HG03064 (cell line): ENCODE measurements around the gene DCLK1.

ENCODE experiments used
- ATAC-seq: cut with Tn5 transposase; IDR thresholded peaks from one replicate; pipeline ENCODE4 v1.9.1; 2021; ENCODE audit warnings: low read depth; ENCODE audit not compliant: unreplicated experiment

Gene DCLK1

DNA sequence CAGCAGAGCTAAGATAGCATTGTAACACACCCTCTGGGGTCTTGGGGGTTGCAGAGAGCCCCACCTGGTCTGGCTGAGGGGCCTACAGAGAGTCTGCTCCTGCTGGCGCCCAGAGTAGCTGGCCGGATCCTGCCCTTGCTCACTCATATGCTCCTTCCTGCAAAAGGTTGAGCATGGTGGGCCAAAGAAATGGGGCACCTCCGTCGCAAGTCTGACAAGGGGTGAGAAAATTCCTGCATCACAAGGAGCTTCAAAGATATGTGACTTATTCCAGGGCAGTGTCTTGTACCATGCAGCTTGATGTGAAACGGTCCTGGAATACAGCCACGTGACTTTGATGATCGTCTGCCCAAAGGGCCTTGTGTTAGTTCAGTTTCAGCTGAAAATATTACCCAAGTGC, 218.3 kb downstream of the DCLK1 start:
- no peak for ATAC-seq

DNA sequence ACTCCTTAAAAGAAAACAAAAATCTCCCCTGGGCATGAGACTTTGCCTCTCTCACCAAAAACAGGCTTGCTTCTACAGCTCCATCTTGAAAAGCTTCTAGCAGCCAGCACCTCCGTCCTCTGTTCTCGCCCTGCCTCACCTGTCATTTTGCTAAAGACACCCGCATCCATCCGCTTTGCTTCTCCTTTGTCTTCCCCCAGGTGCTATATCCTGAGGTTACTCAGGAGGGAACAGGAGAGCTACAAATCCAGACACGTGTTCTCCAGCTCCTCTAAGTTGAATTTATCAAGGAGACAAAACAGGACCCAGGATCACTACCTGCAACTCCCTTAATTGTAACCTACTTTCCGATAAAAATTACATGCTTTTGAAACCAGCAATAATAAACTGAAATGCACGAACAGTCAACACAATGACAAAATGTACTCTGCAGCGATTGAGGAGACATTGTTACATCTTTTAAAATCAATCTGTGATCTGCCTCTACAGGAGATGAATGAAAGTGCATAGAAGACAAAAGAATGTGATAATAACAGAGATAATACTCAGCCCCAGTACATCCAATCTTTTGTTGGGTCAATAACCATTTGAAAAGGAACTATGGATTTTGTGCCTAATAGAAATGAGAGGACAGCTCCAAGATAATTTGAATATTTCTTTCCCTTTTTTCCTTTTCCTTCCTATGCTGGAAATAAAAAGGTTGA, 221.2 kb downstream of the DCLK1 start:
- ATAC-seq: no peak

DNA sequence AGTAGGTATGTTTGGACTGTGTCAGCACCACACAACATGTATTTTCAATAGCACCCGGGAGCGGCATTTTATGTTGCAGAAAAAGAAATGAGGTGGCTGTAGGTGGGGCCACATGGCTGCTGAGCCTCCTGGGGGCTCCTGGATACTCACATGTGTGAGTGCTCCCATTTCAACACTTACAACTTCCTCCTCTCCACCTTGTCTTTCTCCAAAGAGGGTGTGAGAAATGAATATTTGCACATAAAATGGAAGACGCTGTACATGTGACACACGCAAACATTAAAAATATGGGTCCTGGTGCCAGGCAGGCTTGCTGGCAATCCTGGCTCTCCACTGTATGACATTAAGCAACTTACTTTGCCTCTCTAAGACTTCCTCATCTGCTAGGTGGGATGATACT, 222.1 kb downstream of the DCLK1 start:
- no peak for ATAC-seq

DNA sequence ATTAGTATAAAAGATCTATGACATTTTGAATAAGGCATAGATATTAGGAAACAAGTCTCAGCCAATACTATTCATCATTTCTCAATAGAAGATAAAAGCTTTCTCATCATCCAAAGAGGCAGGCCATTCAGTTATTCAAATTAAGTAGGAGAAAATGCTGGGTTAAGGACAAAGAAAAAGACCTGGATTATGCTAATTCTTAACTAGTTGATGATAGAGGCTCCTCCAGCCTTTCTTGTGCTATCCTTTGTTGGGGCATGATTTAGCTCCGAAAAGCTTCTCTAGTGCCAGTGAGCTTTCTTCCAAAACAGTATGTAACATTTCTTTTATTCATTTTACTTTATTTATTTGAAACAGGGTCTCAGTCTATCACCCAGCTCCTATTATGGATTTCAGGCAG, 223.0 kb downstream of the DCLK1 start:
- ATAC-seq: no peak

DNA sequence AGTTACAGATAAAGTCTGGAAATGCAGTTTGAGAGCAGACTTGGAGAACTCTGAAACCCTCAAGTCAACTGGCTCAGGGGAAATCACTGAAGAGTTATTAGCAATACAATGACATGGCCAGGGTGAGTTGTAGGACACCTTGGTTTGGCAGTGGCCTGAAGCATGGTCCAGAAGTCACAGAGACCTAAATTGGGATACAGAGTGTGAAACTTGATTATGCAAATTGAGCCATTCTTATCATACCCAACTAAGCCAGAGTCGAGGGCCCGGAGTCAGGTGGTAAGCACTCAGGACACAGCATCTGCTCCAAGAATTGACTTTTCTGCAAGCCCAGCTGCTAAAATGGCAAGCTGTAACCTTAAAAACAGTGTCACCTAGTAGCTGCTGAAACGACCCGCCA, 224.5 kb downstream of the DCLK1 start:
- no peak for ATAC-seq

DNA sequence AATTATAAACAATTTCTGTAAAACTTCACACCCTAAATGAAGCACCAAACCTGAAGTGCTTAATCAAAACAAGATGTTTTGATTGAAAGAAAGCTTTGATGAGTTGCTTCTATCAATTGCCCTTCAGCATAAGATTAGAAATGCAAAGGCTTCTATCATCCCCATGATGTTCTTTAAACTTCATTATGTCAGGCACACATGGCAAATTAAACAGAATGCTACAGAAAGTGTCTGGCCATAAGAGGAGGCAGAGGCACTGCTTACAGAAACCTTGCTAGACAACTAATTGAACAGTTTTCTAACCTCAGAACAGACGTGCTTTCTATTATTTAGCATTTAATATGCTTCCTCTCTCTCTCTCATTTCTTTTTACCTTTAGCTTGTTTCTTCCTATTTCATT, 228.1 kb downstream of the DCLK1 start:
- ATAC-seq: no peak

DNA sequence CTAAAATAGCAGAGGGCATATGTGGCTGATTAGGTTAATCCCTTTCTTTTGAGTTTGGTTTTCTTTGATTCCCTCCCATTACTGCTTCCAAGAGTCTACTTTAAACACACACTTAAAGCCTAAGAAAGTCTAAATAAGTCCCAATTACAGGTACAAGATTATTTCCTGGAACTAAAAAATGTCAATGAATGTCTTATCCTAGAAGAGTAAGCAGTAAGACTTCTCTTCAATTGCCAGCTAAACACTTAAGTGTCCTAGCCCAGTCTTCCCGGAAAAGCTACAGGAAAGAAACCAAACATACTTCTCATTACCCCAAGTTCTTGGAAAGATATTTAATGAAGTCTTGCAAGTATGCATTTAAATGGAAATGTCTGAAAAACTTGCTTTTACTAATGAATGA, 233.1 kb downstream of the DCLK1 start:
- no peak for ATAC-seq

DNA sequence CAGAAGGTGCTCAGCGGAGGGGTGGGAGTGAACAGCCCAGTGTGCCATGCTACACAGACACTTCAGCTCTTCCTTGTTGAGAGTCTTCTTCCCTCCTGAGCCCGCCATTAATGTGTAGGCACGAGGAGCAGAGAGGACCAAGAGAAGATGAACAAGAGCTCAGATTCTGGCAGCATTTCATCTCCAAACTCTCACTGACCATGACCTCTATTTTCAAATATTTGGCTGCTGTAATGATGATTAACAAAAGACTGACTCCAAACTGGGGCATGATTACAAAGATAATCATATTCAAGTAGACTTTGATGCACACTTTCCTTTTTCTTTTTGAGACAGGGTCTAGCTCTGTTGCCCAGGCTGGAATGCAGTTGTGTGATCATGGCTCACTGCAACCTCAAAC, 236.5 kb downstream of the DCLK1 start:
- ATAC-seq: no peak

DNA sequence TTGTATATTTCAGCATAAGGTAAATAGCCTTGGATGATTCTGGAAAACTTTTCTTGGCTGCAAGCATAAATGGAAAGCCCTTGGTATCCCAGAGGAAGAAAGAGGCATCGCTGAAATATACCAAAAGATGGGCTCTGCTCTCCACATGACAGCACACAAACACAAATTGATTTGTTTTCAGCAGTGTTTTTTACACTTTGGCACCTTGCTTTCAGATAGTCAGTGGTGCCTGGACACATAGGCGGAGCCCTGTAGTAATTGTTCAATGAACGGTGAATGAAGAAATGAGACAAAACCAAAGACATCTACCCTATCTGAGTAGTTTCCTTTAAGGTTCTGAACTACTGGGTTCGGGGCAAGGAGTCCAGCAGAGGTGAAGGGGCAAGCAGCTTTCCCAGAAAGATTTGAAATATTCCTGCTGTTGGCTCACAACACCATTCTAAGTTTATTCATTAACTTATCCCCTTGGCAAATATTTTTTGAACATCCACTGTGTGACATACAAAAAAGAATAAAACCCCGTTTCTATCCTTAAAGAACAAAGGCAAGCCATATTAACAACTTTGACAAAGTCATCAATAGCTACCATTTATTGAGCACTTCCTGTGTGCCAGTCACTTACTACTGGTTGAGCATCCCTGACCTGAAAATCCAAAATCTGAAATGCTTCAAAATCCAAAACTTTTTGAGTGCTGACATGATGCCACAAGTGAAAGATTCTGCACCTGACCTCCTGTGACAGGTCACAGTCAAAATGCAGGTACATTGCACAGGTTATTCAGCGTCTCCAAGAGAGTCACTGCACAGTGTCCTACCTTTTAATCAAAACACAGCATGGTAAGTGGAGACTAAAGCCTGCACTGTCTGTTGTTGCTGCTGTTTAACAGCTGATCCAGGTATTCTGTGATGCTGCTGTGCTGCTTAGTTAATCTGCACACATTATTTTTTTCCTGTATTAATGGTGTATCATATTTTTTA, 238.1 kb downstream of the DCLK1 start:
- no peak for ATAC-seq

DNA sequence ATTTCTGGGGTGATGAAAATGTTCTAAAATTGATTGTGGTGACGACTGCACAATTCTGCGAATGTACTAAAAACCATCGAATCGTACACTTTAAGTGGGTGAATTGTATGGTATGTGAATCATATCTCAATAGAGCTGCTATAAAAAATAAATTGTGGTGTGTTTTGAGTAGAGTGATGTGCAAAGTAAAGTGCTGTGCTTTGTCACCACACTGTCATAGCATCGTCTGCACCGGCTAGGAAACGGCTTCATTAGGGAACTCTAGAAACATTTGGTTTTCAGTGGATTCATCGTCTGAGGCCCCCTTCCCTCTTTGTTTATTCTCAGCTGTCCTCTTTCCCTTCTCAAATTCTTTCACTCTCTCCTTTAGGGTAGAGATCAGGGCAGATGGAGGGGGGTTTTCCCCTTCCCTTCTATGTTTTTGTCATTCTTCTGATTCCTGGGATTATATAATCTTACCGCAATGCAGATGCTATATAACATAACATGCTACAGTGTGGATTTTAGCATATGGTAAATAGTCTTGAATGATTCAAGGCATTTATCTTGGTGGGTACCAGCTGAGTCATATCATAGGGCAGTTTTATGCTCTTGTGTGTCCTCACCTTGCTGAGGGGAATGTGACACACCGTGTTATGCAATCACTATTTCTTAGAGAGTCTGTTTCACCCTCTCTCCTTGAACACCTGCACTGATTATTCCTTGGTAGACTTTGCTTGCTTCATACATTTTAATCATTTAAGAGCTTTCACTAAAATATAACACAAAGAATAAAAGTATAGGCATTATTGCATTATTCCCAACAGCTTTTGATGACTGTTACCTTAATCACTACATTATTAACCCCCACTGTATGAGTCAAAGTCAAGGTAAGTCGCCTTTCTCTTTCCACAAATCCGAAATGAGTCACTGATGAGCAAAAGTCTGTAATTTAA, 239.4 kb downstream of the DCLK1 start:
- no peak for ATAC-seq

DNA sequence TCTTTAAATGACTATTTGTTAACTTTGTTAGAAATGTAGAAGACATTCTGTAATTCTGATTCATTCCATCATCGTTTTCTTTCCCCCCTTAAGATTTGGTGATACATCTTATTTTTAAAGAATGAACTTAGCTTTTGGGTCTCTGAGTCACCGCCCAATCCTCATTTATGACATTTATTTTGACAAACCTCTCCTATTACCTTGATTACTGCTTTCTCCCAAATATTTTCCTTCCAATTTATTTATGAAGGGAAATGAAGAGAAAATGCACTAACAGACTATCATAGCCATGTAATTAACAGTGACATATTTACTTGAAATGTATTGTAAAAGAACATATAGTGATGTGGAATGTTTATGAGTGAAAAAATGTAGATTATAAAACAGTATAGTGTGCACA, 241.6 kb downstream of the DCLK1 start:
- no peak for ATAC-seq

DNA sequence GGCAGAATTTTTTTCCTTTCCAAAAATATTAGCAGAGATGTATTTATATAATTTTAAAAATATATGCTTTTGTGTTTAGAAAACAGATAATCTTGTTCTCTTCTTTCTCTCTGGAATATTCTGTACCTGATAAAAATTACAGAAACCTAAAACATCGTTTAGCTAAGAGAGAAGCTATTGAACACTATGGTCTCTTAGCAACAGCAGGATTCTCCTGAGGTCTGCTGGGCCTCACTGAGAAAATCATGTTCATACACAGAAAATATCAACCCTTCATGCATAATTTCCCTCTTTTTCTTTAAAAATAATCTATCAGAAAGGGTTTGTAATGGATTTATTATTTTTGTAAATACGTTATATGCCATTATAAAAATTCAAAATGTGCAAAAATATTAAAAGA, 242.2 kb downstream of the DCLK1 start:
- no peak for ATAC-seq

DNA sequence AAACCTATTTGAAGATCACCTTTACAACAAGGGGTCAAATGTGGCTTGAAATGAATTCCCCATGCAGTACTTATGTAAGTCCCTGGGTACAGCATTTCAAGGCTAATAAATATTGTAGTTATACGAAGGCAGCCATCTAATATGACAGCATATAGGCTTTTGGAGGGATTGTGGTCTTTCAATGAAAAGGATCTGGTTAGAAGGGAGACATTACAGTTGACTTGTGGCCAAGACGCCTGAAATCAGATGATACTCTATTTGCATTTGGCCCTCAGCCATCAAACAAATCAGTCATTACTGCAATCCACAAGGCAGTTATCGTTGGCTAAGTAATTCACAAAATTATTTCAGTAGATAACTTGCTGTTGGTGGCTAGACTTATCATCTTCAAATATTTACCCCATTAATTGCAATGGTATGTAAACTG, 242.7 kb downstream of the DCLK1 start:
- ATAC-seq: no peak

DNA sequence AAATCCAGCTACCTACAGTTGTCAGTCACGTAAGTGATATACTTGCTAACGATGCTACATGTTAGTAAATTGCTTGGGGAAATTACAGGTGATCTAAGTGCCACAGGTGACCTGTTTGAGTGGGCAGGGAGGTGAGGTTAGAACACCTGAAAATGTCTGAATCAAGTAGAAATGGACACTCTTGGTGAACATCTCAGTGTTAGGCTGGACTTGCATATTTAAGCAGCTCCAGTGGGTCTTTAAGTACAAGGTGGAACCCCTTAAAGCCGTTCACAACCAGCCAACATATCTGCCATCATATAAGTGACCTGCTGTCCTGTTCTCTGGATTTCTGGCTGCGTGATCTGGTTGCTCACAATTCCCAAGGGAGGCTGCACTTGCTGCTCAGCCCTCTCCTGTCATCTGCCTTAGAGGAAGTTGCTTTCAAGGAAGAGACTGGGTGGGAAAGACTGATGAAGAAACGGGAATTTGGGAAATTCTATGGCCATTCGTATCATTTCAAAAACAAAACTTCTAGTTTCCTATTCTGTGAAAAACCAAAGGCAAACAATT, 244.0 kb downstream of the DCLK1 start:
- no peak for ATAC-seq

DNA sequence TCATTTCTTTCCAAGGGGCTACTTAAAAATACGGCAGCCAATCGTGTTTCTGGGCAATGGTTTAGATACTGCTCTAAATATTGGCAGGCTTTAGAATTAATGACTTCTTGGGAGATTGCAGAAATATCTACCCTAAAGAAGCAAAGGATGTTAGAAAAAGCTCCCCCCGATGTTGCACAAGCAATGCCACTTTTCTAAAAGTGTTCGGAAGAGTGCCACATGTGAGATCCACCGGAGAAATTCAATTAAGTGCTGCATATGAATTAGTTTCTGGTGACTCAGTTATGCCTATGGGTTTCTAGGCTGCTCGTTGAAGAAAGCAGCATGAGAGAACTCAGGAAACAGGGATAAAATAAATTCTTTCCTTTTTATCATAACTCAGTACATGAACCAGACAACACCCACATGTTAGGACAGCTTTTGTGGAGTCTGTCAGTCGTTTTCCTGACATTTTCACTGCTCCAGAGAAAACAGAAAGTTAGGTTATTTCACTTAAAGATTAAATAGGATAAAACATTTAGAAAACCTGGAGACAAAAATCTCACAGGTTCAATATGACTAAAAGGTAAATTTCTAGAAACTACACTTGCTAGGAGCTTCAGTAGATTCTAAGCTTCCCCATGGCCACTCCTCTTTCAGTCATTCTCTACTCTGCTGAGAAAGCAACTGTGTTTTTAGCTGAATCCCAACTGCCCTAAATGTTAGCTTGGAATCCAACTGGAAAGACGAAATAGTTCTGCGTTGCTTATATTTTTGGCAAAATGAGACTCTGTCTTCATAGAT, 244.7 kb downstream of the DCLK1 start:
- no peak for ATAC-seq

DNA sequence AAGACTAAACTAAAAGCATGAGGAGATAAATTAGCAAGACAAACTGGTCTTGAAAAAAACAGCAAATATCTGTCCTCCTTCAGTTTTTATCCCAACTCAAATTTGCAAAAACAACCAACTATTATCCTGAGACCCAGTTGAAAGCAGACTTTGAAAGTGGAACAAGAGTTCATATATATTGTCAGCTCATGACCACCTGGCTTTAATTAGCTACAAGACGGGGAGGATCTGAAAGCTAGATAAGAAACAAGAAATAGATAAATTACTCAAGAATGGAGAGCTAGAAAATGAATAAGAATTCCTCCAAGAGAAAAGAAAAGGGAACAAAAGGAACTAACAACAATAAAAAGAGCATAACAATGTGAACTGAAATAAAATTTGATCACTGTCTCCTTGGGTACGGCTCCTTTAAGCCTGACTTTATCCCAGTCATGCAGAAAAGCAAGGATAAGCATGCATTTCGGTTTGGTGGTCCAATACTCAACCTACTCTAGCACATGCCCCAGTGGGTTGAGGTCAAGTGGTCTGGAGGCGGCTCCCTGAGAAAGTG, 246.9 kb downstream of the DCLK1 start:
- no peak for ATAC-seq

DNA sequence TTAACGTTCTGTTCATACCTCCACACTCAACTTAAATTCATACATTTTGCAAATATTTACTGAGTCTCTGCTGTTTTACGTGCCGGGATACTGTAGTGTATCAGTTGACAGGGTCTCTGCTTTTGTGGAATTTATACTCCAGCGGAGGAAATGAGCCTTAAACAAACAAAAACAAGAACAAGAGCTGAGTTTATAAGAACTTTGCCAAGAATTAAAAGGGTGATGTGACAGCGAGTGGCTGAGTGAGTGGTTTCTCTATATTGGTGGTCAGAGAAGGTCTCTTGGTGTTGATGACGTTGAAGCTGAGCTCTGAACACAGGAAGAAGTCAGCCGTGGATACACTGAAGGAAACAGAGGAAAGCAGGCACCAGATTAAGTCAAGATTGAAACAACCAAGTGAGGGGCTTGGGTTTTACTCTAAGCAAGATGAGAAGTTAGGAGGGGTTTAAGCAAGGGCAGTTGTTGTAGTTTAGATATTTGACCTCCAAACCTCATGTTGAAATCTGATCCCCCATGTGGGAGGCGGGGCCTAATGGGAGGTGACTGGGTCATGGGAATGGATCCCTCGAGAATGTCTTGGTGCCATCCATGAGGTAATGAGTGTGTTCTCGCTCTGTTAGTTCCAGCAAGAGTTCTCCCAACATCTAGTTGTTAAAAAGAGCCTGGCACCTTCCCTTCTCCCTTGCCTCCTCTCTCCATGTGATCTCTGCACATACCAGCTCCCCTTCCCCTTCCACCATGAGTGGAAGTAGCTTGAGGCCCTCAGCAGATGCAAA, 248.3 kb downstream of the DCLK1 start:
- no peak for ATAC-seq

DNA sequence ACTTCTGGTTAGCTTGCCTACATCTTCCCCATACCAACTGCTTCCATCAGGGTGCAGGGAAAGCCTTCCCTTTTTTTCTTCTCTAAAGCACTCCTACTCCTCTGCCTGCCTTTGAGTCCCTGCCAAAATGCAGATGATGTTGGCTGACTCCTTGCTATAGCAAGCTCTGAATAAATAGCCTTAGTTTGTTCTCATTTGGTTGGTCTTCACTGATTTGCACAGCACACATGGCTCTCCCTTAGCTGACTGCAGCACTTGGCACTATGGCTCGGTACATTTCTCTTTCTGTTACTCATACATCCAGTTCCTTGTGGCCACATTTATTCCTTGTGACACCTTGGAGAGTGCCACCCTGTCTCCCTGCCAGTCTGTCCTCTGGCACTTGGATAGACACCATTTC, 249.8 kb downstream of the DCLK1 start:
- ATAC-seq: no peak

DNA sequence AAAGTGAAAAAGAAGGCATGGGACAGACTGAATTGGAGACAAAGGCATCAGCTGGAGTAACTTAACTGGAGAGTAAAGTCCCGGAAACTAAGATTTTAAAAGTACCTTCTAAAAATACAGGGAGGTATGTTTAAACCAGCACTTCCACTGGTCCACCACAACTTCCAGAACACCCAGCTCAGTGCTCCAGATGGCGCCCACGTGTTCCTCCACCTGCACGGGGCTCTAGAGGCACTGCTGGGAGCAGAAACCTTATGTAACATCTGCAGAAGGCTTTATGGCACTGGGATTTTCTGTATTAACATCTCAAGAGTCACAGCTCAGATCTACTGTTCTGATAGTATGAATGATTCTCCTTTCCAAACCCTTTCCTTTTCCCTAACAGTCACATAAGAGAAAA, 252.1 kb downstream of the DCLK1 start:
- no peak for ATAC-seq
